Umbilical cord (tissue), 2 donors: ENCODE measurements around the gene MGAT3. TPM values are rescaled to one million over a fixed set of nuclear protein-coding genes. Genes with fewer than 3 reads are reported as not detected.
"Not testable (repeated sequence)": the region's sequence is repeated elsewhere in the genome, so short reads cannot be mapped to it uniquely, and the experiment has no call there.

ENCODE experiments used
- DNase-seq: peaks from one replicate; pipeline ENCODE4 v3.0.0-alpha.2; 2015; ENCODE audit warnings: low spot score
- total RNA-seq: library from RNA; depleted of rRNA; stranded (reverse); fragments of >200 nt; gene quantifications from one replicate; pipeline ENCODE4 v1.2.3, GENCODE V29; 2014; ENCODE audit warnings: low replicate concordance; ENCODE audit not compliant: insufficient read depth

MGAT3 gene
- total RNA-seq, 1 donor from 2014 or later: 2.2 TPM

GRCh38 chr22:39490135-39490798, 33.5 kb downstream of the MGAT3 start:
- DNase-seq: peak; percentile 88

- DNase-seq: no peak
Observed at GRCh38 chr22:39490966-39491680, 34.3 kb downstream of the MGAT3 start.

GRCh38 chr22:39491696-39492095, 34.9 kb downstream of the MGAT3 start:
- DNase-seq: no peak

- DNase-seq: no peak
Observed at GRCh38 chr22:39492186-39492585, 35.4 kb downstream of the MGAT3 start.

- DNase-seq: no peak
Observed at GRCh38 chr22:39493759-39494158, 36.9 kb downstream of the MGAT3 start.

GRCh38 chr22:39494471-39495120, 37.8 kb downstream of the MGAT3 start:
- DNase-seq: no peak

- DNase-seq: peak; percentile 91
Observed at GRCh38 chr22:39496131-39496838, 39.5 kb downstream of the MGAT3 start.

- no peak for DNase-seq
Observed at GRCh38 chr22:39497429-39497828, 40.6 kb downstream of the MGAT3 start.

- peak; percentile 67 for DNase-seq
Observed at GRCh38 chr22:39498368-39498767, 41.6 kb downstream of the MGAT3 start.

- DNase-seq: no peak
Observed at GRCh38 chr22:39498802-39499201, 42.0 kb downstream of the MGAT3 start.

- DNase-seq: no peak
Observed at GRCh38 chr22:39500101-39500500, 43.3 kb downstream of the MGAT3 start.

- DNase-seq: no peak
Observed at GRCh38 chr22:39501644-39502108, 44.9 kb downstream of the MGAT3 start.

- DNase-seq: peak; percentile 99
Observed at GRCh38 chr22:39502109-39502788, 45.4 kb downstream of the MGAT3 start, which contains the start of gene MIEF1. MIEF1 (plus strand) TSS chr22:39502290; CDS start chr22:39511295, 9,005 bp downstream.

GRCh38 chr22:39502789-39503409, 46.1 kb downstream of the MGAT3 start:
- DNase-seq: no peak

GRCh38 chr22:39503630-39504029, 46.8 kb downstream of the MGAT3 start:
- no peak for DNase-seq

GRCh38 chr22:39504071-39504470, 47.3 kb downstream of the MGAT3 start:
- DNase-seq: no peak

- not testable (repeated sequence) for DNase-seq
Observed at GRCh38 chr22:39507021-39507420, 50.2 kb downstream of the MGAT3 start.

- DNase-seq: no peak
Observed at GRCh38 chr22:39508393-39508792, 51.6 kb downstream of the MGAT3 start.

GRCh38 chr22:39510529-39511149, 53.8 kb downstream of the MGAT3 start:
- DNase-seq: no peak

- DNase-seq: no peak
Observed at GRCh38 chr22:39511226-39511625, 54.4 kb downstream of the MGAT3 start.
